Neural progenitor cell (in vitro differentiated cells): ENCODE data around the gene LRRC7. TPM values are rescaled to one million over a fixed set of nuclear protein-coding genes. Genes with fewer than 3 reads are reported as not detected.

Experiments
- DNase-seq: peaks from one replicate; pipeline ENCODE4 v3.0.0-alpha.2; 2016; ENCODE audit warnings: low spot score
- H2AFZ ChIP-seq: fragments of 200-600 bp; sonication (generic); replicated peaks from 2 replicates; pipeline ENCODE4 v1.6.1; 2016; ENCODE audit warnings: antibody characterized with exemption
- H3F3A ChIP-seq: fragments of 200-600 bp; sonication (generic); 2 replicates; pipeline ENCODE4 v1.6.1; 2016; ENCODE audit warnings: antibody characterized with exemption, low read depth
- H3K27ac ChIP-seq: fragments of 200-600 bp; sonication (generic); 2 replicates; pipeline ENCODE4 v1.5.1; 2016; ENCODE audit warnings: mild to moderate bottlenecking
- H3K27me3 ChIP-seq: fragments of 200-600 bp; sonication (generic); 2 replicates; pipeline ENCODE4 v1.6.1; 2016; ENCODE audit warnings: mild to moderate bottlenecking, moderate library complexity
- H3K36me3 ChIP-seq: fragments of 200-600 bp; sonication (generic); 2 replicates; pipeline ENCODE4 v1.5.1; 2016
- H3K4me1 ChIP-seq: fragments of 200-600 bp; sonication (generic); 2 replicates; pipeline ENCODE4 v1.6.1; 2016; ENCODE audit warnings: mixed run types
- H3K4me2 ChIP-seq: fragments of 200-600 bp; sonication (generic); 2 replicates; pipeline ENCODE4 v1.6.1; 2016
- H3K4me3 ChIP-seq: fragments of 200-600 bp; sonication (generic); 2 replicates; pipeline ENCODE4 v1.5.1; 2016
- H3K79me2 ChIP-seq: fragments of 200-600 bp; sonication (generic); 2 replicates; pipeline ENCODE4 v1.6.1; 2016; ENCODE audit warnings: low read depth
- H3K9ac ChIP-seq: fragments of 200-600 bp; sonication (generic); 2 replicates; pipeline ENCODE4 v1.6.1; 2016
- H3K9me3 ChIP-seq: fragments of 200-600 bp; sonication (generic); 2 replicates; pipeline ENCODE4 v1.5.1; 2016; ENCODE audit warnings: low read depth
- H4K20me1 ChIP-seq: fragments of 200-600 bp; sonication (generic); 2 replicates; pipeline ENCODE4 v1.6.1; 2016; ENCODE audit warnings: low read depth
- H3K27ac Mint-ChIP-seq: 3 replicates; pipeline ENCODE4 v1.8.0; 2021; ENCODE audit warnings: mixed read lengths
- H3K27me3 Mint-ChIP-seq: 2 replicates; pipeline ENCODE4 v1.8.0; 2022; ENCODE audit warnings: low read depth, mild to moderate bottlenecking, inconsistent platforms, moderate library complexity, mixed read lengths; ENCODE audit not compliant: insufficient read depth
- H3K36me3 Mint-ChIP-seq: 3 replicates; pipeline ENCODE4 v1.8.0; 2021; ENCODE audit warnings: mixed read lengths
- H3K4me1 Mint-ChIP-seq: 3 replicates; pipeline ENCODE4 v1.8.0; 2021; ENCODE audit warnings: mixed read lengths
- H3K4me3 Mint-ChIP-seq: 3 replicates; pipeline ENCODE4 v1.8.0; 2021; ENCODE audit warnings: mild to moderate bottlenecking, moderate library complexity, mixed read lengths
- H3K9me3 Mint-ChIP-seq: 3 replicates; pipeline ENCODE4 v1.8.0; 2020; ENCODE audit warnings: mixed read lengths
- EZH2 ChIP-seq: fragments of 200-600 bp; sonication (generic); IDR thresholded peaks from 2 replicates; pipeline ENCODE4 v1.6.1; 2017; ENCODE audit warnings: antibody characterized with exemption, mild to moderate bottlenecking, moderate library complexity
- EZH2phosphoT487 ChIP-seq: fragments of 200-600 bp; sonication (generic); IDR thresholded peaks from 2 replicates; pipeline ENCODE4 v1.6.1; 2017; ENCODE audit warnings: antibody characterized with exemption
- total RNA-seq: library from RNA; depleted of rRNA; stranded (reverse); fragments of >200 nt; gene quantifications from 2 replicates; pipeline ENCODE4 v1.2.3, GENCODE V29; 2015; ENCODE audit warnings: low replicate concordance
- TF ChIP-seq, protein P1 (sequence below): fragments of 200-600 bp; sonication (generic); IDR thresholded peaks from 2 replicates; pipeline ENCODE4 v1.5.1; 2017; ENCODE audit warnings: antibody characterized with exemption, mild to moderate bottlenecking

The LRRC7 gene
- total RNA-seq, 1 donor from 2014 or later, result not detected

- Mint-ChIP-seq H3K9me3 (no peaks in the 10 kb centered on the region), H3K36me3 (no peaks in the 10 kb centered on the region), H3K27me3 (no peaks in the 10 kb centered on the region), H3K4me1 (no peaks in the 10 kb centered on the region), H3K4me3 (no peak overlapping the region), H3K27ac (no peak overlapping the region)
- Histone ChIP-seq H3K27ac (no peak overlapping the region), H3K4me2 (no peak overlapping the region), H3K36me3 (no peaks in the 10 kb centered on the region), H3K79me2 (no peaks in the 10 kb centered on the region), H2AFZ (no peak overlapping the region), H3K27me3 (no peaks in the 10 kb centered on the region), H3F3A (no peaks in the 10 kb centered on the region), H3K9ac (no peak overlapping the region), H4K20me1 (no peaks in the 10 kb centered on the region), H3K9me3 (no peaks in the 10 kb centered on the region), H3K4me3 (no peak overlapping the region), H3K4me1 (no peaks in the 10 kb centered on the region)
- TF ChIP-seq EZH2phosphoT487 (no peak), EZH2 (no peak)
- TF ChIP-seq, protein P1, sequence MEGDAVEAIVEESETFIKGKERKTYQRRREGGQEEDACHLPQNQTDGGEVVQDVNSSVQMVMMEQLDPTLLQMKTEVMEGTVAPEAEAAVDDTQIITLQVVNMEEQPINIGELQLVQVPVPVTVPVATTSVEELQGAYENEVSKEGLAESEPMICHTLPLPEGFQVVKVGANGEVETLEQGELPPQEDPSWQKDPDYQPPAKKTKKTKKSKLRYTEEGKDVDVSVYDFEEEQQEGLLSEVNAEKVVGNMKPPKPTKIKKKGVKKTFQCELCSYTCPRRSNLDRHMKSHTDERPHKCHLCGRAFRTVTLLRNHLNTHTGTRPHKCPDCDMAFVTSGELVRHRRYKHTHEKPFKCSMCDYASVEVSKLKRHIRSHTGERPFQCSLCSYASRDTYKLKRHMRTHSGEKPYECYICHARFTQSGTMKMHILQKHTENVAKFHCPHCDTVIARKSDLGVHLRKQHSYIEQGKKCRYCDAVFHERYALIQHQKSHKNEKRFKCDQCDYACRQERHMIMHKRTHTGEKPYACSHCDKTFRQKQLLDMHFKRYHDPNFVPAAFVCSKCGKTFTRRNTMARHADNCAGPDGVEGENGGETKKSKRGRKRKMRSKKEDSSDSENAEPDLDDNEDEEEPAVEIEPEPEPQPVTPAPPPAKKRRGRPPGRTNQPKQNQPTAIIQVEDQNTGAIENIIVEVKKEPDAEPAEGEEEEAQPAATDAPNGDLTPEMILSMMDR, result no peak
- no peak for DNase-seq
Measured at GRCh38 chr1:69540052-69540451, 27.7 kb upstream of the LRRC7 start.

DNA sequence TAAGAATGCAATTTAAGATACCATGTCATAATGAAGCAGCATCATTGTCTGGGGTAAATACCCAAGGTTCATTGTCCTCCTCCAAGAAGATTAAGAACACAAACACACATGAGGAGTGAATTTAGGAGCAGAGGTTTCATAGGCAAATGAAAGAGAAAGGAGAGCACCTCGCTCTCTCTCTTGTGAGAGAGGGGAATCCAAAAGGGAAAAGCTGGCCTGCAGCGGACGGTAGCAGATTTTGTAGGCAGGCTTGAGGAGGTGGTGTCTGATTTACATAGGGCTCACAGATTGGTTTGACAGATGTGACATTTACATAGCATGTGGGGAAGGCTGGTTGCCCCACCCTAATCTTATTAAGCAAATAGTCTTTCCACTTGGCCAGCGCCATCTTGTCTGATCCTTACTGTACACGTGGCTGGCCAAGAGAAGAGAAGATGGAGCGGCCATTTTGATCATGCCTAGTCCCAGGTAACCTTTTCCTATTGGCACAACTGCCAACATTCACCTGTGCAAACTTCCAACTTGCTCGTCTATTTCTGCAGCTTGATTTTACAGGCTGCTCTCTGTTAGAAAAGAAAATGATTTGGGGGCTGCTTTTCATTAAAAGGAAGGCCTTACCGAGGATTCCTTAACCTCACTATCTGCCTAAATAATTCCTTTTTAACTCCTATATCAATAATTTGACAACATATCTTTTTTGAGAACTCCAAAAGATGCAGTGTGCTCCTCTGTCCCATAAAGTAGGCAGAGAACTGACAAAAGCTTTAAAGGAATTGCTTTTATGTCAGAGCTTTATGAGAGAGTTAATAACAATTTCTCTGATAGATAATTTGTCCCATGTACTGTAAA is 16.0 kb upstream of the LRRC7 start:
- Histone ChIP-seq H3K4me2 (no peak overlapping the region), H3K79me2 (no peaks in the 10 kb centered on the region), H4K20me1 (no peaks in the 10 kb centered on the region), H3K9ac (no peak overlapping the region), H3F3A (no peaks in the 10 kb centered on the region), H2AFZ (peak overlapping the region; percentile 46), H3K36me3 (no peaks in the 10 kb centered on the region), H3K9me3 (no peaks in the 10 kb centered on the region), H3K27ac (no peak overlapping the region), H3K27me3 (no peaks in the 10 kb centered on the region), H3K4me1 (no peaks in the 10 kb centered on the region), H3K4me3 (no peak overlapping the region)
- TF ChIP-seq EZH2phosphoT487 (no peak), EZH2 (no peak)
- TF ChIP-seq, protein P1, result no peak
- Mint-ChIP-seq H3K4me1 (no peaks in the 10 kb centered on the region), H3K27ac (no peak overlapping the region), H3K9me3 (no peaks in the 10 kb centered on the region), H3K27me3 (no peaks in the 10 kb centered on the region), H3K36me3 (no peaks in the 10 kb centered on the region), H3K4me3 (no peak overlapping the region)
- DNase-seq, result peak; percentile 3

- H3K36me3 ChIP-seq, result no peaks in the 10 kb centered on the region
- H3K9me3 ChIP-seq, result no peaks in the 10 kb centered on the region
- no peak overlapping the region for H3K9ac ChIP-seq
- no peaks in the 10 kb centered on the region for H3K4me1 Mint-ChIP-seq
- H3F3A ChIP-seq, result no peaks in the 10 kb centered on the region
- no peaks in the 10 kb centered on the region for H3K36me3 Mint-ChIP-seq
- H3K4me3 ChIP-seq, result no peak overlapping the region
- H3K9me3 Mint-ChIP-seq, result no peaks in the 10 kb centered on the region
- H2AFZ ChIP-seq, result no peak overlapping the region
- peaks cover 13% of the 10 kb centered on the region for H3K27me3 ChIP-seq
- H3K4me1 ChIP-seq, result no peaks in the 10 kb centered on the region
- H4K20me1 ChIP-seq, result no peaks in the 10 kb centered on the region
- H3K27ac ChIP-seq, result no peak overlapping the region
- no peak overlapping the region for H3K4me2 ChIP-seq
- no peak overlapping the region for H3K4me3 Mint-ChIP-seq
- no peaks in the 10 kb centered on the region for H3K27me3 Mint-ChIP-seq
- no peaks in the 10 kb centered on the region for H3K79me2 ChIP-seq
- TF ChIP-seq, protein P1, result no peak
- TF ChIP-seq EZH2phosphoT487 (no peak), EZH2 (no peak)
- H3K27ac Mint-ChIP-seq, result no peak overlapping the region
- DNase-seq, result no peak
Measured at GRCh38 chr1:69553726-69554125, 14.0 kb upstream of the LRRC7 start.
